ENCODE data around the gene CLHC1. TPM values are rescaled to one million over a fixed set of nuclear protein-coding genes. Genes with fewer than 3 reads are reported as not detected.

Gene CLHC1
- total and polyA plus RNA-seq, 2 of the 8 experiments (the other 6 are each of a cell fraction or from before 2014, with no cell fraction given) = 2.6 to 10.8 TPM

- TF ChIP-seq, protein P1, sequence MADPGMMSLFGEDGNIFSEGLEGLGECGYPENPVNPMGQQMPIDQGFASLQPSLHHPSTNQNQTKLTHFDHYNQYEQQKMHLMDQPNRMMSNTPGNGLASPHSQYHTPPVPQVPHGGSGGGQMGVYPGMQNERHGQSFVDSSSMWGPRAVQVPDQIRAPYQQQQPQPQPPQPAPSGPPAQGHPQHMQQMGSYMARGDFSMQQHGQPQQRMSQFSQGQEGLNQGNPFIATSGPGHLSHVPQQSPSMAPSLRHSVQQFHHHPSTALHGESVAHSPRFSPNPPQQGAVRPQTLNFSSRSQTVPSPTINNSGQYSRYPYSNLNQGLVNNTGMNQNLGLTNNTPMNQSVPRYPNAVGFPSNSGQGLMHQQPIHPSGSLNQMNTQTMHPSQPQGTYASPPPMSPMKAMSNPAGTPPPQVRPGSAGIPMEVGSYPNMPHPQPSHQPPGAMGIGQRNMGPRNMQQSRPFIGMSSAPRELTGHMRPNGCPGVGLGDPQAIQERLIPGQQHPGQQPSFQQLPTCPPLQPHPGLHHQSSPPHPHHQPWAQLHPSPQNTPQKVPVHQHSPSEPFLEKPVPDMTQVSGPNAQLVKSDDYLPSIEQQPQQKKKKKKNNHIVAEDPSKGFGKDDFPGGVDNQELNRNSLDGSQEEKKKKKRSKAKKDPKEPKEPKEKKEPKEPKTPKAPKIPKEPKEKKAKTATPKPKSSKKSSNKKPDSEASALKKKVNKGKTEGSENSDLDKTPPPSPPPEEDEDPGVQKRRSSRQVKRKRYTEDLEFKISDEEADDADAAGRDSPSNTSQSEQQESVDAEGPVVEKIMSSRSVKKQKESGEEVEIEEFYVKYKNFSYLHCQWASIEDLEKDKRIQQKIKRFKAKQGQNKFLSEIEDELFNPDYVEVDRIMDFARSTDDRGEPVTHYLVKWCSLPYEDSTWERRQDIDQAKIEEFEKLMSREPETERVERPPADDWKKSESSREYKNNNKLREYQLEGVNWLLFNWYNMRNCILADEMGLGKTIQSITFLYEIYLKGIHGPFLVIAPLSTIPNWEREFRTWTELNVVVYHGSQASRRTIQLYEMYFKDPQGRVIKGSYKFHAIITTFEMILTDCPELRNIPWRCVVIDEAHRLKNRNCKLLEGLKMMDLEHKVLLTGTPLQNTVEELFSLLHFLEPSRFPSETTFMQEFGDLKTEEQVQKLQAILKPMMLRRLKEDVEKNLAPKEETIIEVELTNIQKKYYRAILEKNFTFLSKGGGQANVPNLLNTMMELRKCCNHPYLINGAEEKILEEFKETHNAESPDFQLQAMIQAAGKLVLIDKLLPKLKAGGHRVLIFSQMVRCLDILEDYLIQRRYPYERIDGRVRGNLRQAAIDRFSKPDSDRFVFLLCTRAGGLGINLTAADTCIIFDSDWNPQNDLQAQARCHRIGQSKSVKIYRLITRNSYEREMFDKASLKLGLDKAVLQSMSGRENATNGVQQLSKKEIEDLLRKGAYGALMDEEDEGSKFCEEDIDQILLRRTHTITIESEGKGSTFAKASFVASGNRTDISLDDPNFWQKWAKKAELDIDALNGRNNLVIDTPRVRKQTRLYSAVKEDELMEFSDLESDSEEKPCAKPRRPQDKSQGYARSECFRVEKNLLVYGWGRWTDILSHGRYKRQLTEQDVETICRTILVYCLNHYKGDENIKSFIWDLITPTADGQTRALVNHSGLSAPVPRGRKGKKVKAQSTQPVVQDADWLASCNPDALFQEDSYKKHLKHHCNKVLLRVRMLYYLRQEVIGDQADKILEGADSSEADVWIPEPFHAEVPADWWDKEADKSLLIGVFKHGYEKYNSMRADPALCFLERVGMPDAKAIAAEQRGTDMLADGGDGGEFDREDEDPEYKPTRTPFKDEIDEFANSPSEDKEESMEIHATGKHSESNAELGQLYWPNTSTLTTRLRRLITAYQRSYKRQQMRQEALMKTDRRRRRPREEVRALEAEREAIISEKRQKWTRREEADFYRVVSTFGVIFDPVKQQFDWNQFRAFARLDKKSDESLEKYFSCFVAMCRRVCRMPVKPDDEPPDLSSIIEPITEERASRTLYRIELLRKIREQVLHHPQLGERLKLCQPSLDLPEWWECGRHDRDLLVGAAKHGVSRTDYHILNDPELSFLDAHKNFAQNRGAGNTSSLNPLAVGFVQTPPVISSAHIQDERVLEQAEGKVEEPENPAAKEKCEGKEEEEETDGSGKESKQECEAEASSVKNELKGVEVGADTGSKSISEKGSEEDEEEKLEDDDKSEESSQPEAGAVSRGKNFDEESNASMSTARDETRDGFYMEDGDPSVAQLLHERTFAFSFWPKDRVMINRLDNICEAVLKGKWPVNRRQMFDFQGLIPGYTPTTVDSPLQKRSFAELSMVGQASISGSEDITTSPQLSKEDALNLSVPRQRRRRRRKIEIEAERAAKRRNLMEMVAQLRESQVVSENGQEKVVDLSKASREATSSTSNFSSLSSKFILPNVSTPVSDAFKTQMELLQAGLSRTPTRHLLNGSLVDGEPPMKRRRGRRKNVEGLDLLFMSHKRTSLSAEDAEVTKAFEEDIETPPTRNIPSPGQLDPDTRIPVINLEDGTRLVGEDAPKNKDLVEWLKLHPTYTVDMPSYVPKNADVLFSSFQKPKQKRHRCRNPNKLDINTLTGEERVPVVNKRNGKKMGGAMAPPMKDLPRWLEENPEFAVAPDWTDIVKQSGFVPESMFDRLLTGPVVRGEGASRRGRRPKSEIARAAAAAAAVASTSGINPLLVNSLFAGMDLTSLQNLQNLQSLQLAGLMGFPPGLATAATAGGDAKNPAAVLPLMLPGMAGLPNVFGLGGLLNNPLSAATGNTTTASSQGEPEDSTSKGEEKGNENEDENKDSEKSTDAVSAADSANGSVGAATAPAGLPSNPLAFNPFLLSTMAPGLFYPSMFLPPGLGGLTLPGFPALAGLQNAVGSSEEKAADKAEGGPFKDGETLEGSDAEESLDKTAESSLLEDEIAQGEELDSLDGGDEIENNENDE (IDR thresholded peaks at IDR 0.05; ENCODE audit: insufficient replicate concordance, low read length) = no peak
- no peak for TF ChIP-seq SAP30 (IDR thresholded peaks at IDR 0.05; ENCODE audit: insufficient read depth, insufficient replicate concordance, low read length)
These were observed 97.8 kb downstream of the CLHC1 start (continued) for GRCh38 chr2:55134316-55134706.
